Measurements from ENCODE around the gene ZBED2. TPM values are rescaled to one million over a fixed set of nuclear protein-coding genes. Genes with fewer than 3 reads are reported as not detected.

Gene ZBED2
- total RNA-seq, 1 donor from 2014 or later = not detected

GRCh38 chr3:111604119-111604518 lies 9.0 kb upstream of the ZBED2 start:
- DNase-seq (ENCODE audit: low read depth in 2 of 2) = no peak

- DNase-seq (ENCODE audit: low read depth in 2 of 2) = no peak
Observed at GRCh38 chr3:111603679-111604078, 8.5 kb upstream of the ZBED2 start.

GRCh38 chr3:111601810-111602209 lies 6.7 kb upstream of the ZBED2 start:
- DNase-seq (ENCODE audit: low read depth in 2 of 2) = no peak

- no peak for DNase-seq (ENCODE audit: low read depth in 2 of 2)
Observed at GRCh38 chr3:111598552-111598951, 3.4 kb upstream of the ZBED2 start.

- no peak for DNase-seq (ENCODE audit: low read depth in 2 of 2)
Observed at GRCh38 chr3:111598139-111598538, 3.0 kb upstream of the ZBED2 start.

GRCh38 chr3:111596328-111596727 lies 1.2 kb upstream of the ZBED2 start:
- DNase-seq (ENCODE audit: low read depth in 2 of 2) = no peak

- no peak for DNase-seq (ENCODE audit: low read depth in 2 of 2)
Observed at GRCh38 chr3:111594781-111595180, 365 bp downstream of the ZBED2 start.

- DNase-seq (ENCODE audit: low read depth in 2 of 2) = no peak
Observed at GRCh38 chr3:111594205-111594604, 941 bp downstream of the ZBED2 start.

- DNase-seq (ENCODE audit: low read depth in 2 of 2) = no peak
Observed at GRCh38 chr3:111593666-111594065, 1.5 kb downstream of the ZBED2 start.

GRCh38 chr3:111592936-111593335 lies 2.2 kb downstream of the ZBED2 start:
- DNase-seq (ENCODE audit: low read depth in 2 of 2) = no peak

GRCh38 chr3:111592143-111592542 lies 3.0 kb downstream of the ZBED2 start:
- no peak for DNase-seq (ENCODE audit: low read depth in 2 of 2)

- DNase-seq (ENCODE audit: low read depth in 2 of 2) = no peak
Observed at GRCh38 chr3:111591555-111591954, 3.6 kb downstream of the ZBED2 start.

GRCh38 chr3:111590143-111590491 lies 5.0 kb downstream of the ZBED2 start:
- no peak for DNase-seq (ENCODE audit: low read depth in 2 of 2)

- no peak for DNase-seq (ENCODE audit: low read depth in 2 of 2)
Observed at GRCh38 chr3:111589303-111590142, 5.6 kb downstream of the ZBED2 start.

- DNase-seq (ENCODE audit: low read depth in 2 of 2) = no peak
Observed at GRCh38 chr3:111588527-111588926, 6.6 kb downstream of the ZBED2 start.

GRCh38 chr3:111585217-111585616 lies 9.9 kb downstream of the ZBED2 start:
- DNase-seq (ENCODE audit: low read depth in 2 of 2) = no peak

- DNase-seq (ENCODE audit: low read depth in 2 of 2) = no peak
Observed at GRCh38 chr3:111584744-111585143, 10.4 kb downstream of the ZBED2 start.

GRCh38 chr3:111582120-111582474 lies 13.0 kb downstream of the ZBED2 start:
- DNase-seq (ENCODE audit: low read depth in 2 of 2) = no peak

GRCh38 chr3:111581403-111582119 lies 13.6 kb downstream of the ZBED2 start:
- DNase-seq (ENCODE audit: low read depth in 2 of 2) = no peak

- no peak for DNase-seq (ENCODE audit: low read depth in 2 of 2)
Observed at GRCh38 chr3:111579495-111579894, 15.7 kb downstream of the ZBED2 start.

GRCh38 chr3:111578867-111579266 lies 16.3 kb downstream of the ZBED2 start:
- DNase-seq (ENCODE audit: low read depth in 2 of 2) = no peak

GRCh38 chr3:111577798-111578685 lies 17.1 kb downstream of the ZBED2 start:
- peak; percentile 16 to 47 for DNase-seq (ENCODE audit: low read depth in 2 of 2)
